ENCODE measurements around the gene ZNF609.

The ZNF609 gene

GRCh38 chr15:64568765-64569164 lies 108.4 kb downstream of the ZNF609 start:
- Histone ChIP-seq H3K9ac (ENCODE audit: low read length) (no peak overlapping the region), H3K27me3 (replicated peaks; ENCODE audit: control insufficient read depth, insufficient read depth, low read length) (no peaks in the 10 kb centered on the region), H3K4me3 (ENCODE audit: low read length) (no peak overlapping the region), H3K9me3 (ENCODE audit: control insufficient read depth, low read length) (no peaks in the 10 kb centered on the region), H3K4me1 (ENCODE audit: control insufficient read depth, insufficient read depth, low read length) (peaks cover 7% of the 10 kb centered on the region), H3K36me3 (ENCODE audit: control insufficient read depth, insufficient read depth, low read length, severe bottlenecking) (no peaks in the 10 kb centered on the region)
- DNase-seq (ENCODE audit: low read depth), result no peak

DNA sequence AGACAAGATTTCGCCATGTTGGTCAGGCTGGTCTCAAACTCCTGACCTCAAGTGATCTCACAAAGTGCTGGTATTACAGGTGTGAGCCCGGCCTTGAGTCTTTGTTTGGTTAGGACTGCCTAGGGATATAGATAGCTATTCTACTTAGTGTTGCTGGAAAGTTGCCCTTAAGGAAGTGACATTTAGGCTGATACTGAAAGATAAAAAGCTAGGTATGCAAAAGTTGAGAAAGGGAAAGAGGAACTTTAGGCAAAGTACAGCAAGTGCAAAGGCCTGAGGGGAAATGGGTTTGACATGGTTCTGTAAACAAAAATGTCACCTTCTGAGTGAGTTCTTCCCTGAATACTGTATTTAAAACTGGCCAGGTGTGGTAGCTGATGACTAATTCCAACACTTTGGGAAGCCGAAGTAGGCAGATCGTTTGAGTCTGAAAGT lies 111.5 kb downstream of the ZNF609 start:
- no peak for DNase-seq (ENCODE audit: low read depth)
- Histone ChIP-seq H3K4me3 (ENCODE audit: low read length) (no peak overlapping the region), H3K9me3 (ENCODE audit: control insufficient read depth, low read length) (no peaks in the 10 kb centered on the region), H3K9ac (ENCODE audit: low read length) (no peak overlapping the region), H3K36me3 (ENCODE audit: control insufficient read depth, insufficient read depth, low read length, severe bottlenecking) (no peaks in the 10 kb centered on the region), H3K27me3 (replicated peaks; ENCODE audit: control insufficient read depth, insufficient read depth, low read length) (no peaks in the 10 kb centered on the region), H3K4me1 (ENCODE audit: control insufficient read depth, insufficient read depth, low read length) (peaks cover 16% of the 10 kb centered on the region)

- Histone ChIP-seq H3K27me3 (replicated peaks; ENCODE audit: control insufficient read depth, insufficient read depth, low read length) (no peaks in the 10 kb centered on the region), H3K9me3 (ENCODE audit: control insufficient read depth, low read length) (no peaks in the 10 kb centered on the region), H3K9ac (ENCODE audit: low read length) (no peak overlapping the region), H3K4me1 (ENCODE audit: control insufficient read depth, insufficient read depth, low read length) (peaks cover 14% of the 10 kb centered on the region), H3K4me3 (ENCODE audit: low read length) (no peak overlapping the region), H3K36me3 (ENCODE audit: control insufficient read depth, insufficient read depth, low read length, severe bottlenecking) (no peaks in the 10 kb centered on the region)
- DNase-seq (ENCODE audit: low read depth), result no peak
Observed at GRCh38 chr15:64572856-64573255, 112.5 kb downstream of the ZNF609 start.

DNA sequence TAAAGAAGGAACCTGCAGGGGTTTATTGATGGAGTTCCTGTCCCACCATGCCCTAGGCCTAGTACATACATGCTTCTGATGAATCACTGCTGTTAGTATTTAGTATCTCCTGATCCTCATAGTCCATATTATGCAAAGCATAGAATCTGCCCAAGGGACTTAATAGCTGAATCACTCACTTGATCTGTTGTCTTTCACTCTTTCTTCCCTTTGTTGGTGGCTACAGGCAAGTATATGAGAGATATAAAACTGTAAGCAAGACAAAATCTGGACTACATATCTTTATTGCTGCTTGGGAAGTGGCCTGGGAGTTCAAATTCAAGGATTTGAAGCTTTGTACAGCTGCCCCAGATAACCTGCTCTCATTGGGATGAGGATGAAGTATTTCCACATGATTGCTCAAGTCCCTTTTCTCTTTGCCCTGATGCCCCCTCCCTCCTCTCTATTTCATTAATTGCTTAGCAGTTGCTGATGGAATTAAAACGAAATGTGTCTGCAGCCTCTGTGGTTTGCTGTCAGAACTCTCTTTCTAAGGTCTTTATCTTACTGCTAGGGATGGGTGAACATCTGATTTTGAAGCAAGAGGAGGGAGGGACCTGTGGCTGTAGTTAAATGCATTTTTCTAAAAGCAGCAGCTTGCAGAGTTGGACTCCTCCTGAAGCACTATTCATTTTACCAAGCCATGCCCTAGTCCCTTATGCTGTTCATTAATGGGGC lies 114.1 kb downstream of the ZNF609 start:
- Histone ChIP-seq H3K27me3 (replicated peaks; ENCODE audit: control insufficient read depth, insufficient read depth, low read length) (no peaks in the 10 kb centered on the region), H3K9me3 (ENCODE audit: control insufficient read depth, low read length) (no peaks in the 10 kb centered on the region), H3K36me3 (ENCODE audit: control insufficient read depth, insufficient read depth, low read length, severe bottlenecking) (no peaks in the 10 kb centered on the region), H3K9ac (ENCODE audit: low read length) (peak overlapping the region; percentile 10), H3K4me3 (ENCODE audit: low read length) (no peak overlapping the region), H3K4me1 (ENCODE audit: control insufficient read depth, insufficient read depth, low read length) (peaks cover 16% of the 10 kb centered on the region)
- peak; percentile 36 for DNase-seq (ENCODE audit: low read depth)

GRCh38 chr15:64580696-64581407 lies 120.5 kb downstream of the ZNF609 start:
- Histone ChIP-seq H3K4me3 (ENCODE audit: low read length) (no peak overlapping the region), H3K9ac (ENCODE audit: low read length) (no peak overlapping the region), H3K4me1 (ENCODE audit: control insufficient read depth, insufficient read depth, low read length) (peaks cover 20% of the 10 kb centered on the region), H3K36me3 (ENCODE audit: control insufficient read depth, insufficient read depth, low read length, severe bottlenecking) (no peaks in the 10 kb centered on the region), H3K27me3 (replicated peaks; ENCODE audit: control insufficient read depth, insufficient read depth, low read length) (no peaks in the 10 kb centered on the region), H3K9me3 (ENCODE audit: control insufficient read depth, low read length) (peaks cover 12% of the 10 kb centered on the region)
- DNase-seq (ENCODE audit: low read depth), result no peak

DNA sequence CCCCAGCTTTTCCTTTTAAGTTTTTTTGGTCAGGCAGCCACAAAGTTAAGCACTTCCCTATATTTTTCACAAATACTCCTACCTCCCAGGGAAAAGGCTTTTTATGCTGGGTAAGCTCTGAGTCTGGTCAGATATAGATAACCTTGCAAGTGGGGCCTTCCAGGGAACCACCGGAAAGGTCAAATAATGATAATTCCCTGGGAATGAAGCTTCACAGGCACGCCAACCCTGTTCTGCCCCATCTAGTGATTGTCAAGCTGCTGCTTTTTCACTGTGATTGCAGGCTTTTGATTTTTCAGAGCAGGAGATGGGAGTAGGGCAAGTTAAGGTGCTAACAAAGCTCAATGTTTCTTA lies 121.0 kb downstream of the ZNF609 start:
- Histone ChIP-seq H3K9ac (ENCODE audit: low read length) (no peak overlapping the region), H3K4me3 (ENCODE audit: low read length) (no peak overlapping the region), H3K36me3 (ENCODE audit: control insufficient read depth, insufficient read depth, low read length, severe bottlenecking) (no peaks in the 10 kb centered on the region), H3K9me3 (ENCODE audit: control insufficient read depth, low read length) (peaks cover 12% of the 10 kb centered on the region), H3K27me3 (replicated peaks; ENCODE audit: control insufficient read depth, insufficient read depth, low read length) (no peaks in the 10 kb centered on the region), H3K4me1 (ENCODE audit: control insufficient read depth, insufficient read depth, low read length) (peaks cover 22% of the 10 kb centered on the region)
- DNase-seq (ENCODE audit: low read depth), result no peak

- peaks cover 12% of the 10 kb centered on the region for H3K9me3 ChIP-seq (ENCODE audit: control insufficient read depth, low read length)
- H3K36me3 ChIP-seq (ENCODE audit: control insufficient read depth, insufficient read depth, low read length, severe bottlenecking), result no peaks in the 10 kb centered on the region
- no peak overlapping the region for H3K9ac ChIP-seq (ENCODE audit: low read length)
- H3K4me1 ChIP-seq (ENCODE audit: control insufficient read depth, insufficient read depth, low read length), result peaks cover 30% of the 10 kb centered on the region
- no peak overlapping the region for H3K4me3 ChIP-seq (ENCODE audit: low read length)
- H3K27me3 ChIP-seq (replicated peaks; ENCODE audit: control insufficient read depth, insufficient read depth, low read length), result no peaks in the 10 kb centered on the region
- no peak for DNase-seq (ENCODE audit: low read depth)
Observed at GRCh38 chr15:64582202-64582601, 121.8 kb downstream of the ZNF609 start.

- peaks cover 33% of the 10 kb centered on the region for H3K4me1 ChIP-seq (ENCODE audit: control insufficient read depth, insufficient read depth, low read length)
- DNase-seq (ENCODE audit: low read depth), result no peak
Observed at GRCh38 chr15:64583519-64583918, 123.1 kb downstream of the ZNF609 start.

GRCh38 chr15:64583983-64584382 lies 123.6 kb downstream of the ZNF609 start:
- H3K9me3 ChIP-seq (ENCODE audit: control insufficient read depth, low read length), result peaks cover 12% of the 10 kb centered on the region
- DNase-seq (ENCODE audit: low read depth), result no peak
- no peak overlapping the region for H3K9ac ChIP-seq (ENCODE audit: low read length)
- H3K4me1 ChIP-seq (ENCODE audit: control insufficient read depth, insufficient read depth, low read length), result peaks cover 33% of the 10 kb centered on the region
- H3K36me3 ChIP-seq (ENCODE audit: control insufficient read depth, insufficient read depth, low read length, severe bottlenecking), result no peaks in the 10 kb centered on the region
- no peak overlapping the region for H3K4me3 ChIP-seq (ENCODE audit: low read length)
- H3K27me3 ChIP-seq (replicated peaks; ENCODE audit: control insufficient read depth, insufficient read depth, low read length), result no peaks in the 10 kb centered on the region

More at GRCh38 chr15:64583519-64583918, 123.1 kb downstream of the ZNF609 start:
- Histone ChIP-seq H3K4me3 (ENCODE audit: low read length) (no peak overlapping the region), H3K36me3 (ENCODE audit: control insufficient read depth, insufficient read depth, low read length, severe bottlenecking) (no peaks in the 10 kb centered on the region), H3K27me3 (replicated peaks; ENCODE audit: control insufficient read depth, insufficient read depth, low read length) (no peaks in the 10 kb centered on the region), H3K9ac (ENCODE audit: low read length) (no peak overlapping the region), H3K9me3 (ENCODE audit: control insufficient read depth, low read length) (peaks cover 12% of the 10 kb centered on the region)

- no peak overlapping the region for H3K4me3 ChIP-seq (ENCODE audit: low read length)
- H3K4me1 ChIP-seq (ENCODE audit: control insufficient read depth, insufficient read depth, low read length), result peaks cover 33% of the 10 kb centered on the region
- no peaks in the 10 kb centered on the region for H3K36me3 ChIP-seq (ENCODE audit: control insufficient read depth, insufficient read depth, low read length, severe bottlenecking)
- H3K27me3 ChIP-seq (replicated peaks; ENCODE audit: control insufficient read depth, insufficient read depth, low read length), result no peaks in the 10 kb centered on the region
- no peak overlapping the region for H3K9ac ChIP-seq (ENCODE audit: low read length)
- peaks cover 1% of the 10 kb centered on the region for H3K9me3 ChIP-seq (ENCODE audit: control insufficient read depth, low read length)
- no peak for DNase-seq (ENCODE audit: low read depth)
Observed at GRCh38 chr15:64586259-64586870, 126.0 kb downstream of the ZNF609 start.

- H3K27me3 ChIP-seq (replicated peaks; ENCODE audit: control insufficient read depth, insufficient read depth, low read length), result no peaks in the 10 kb centered on the region
- H3K4me1 ChIP-seq (ENCODE audit: control insufficient read depth, insufficient read depth, low read length), result peaks cover 27% of the 10 kb centered on the region
- H3K4me3 ChIP-seq (ENCODE audit: low read length), result no peak overlapping the region
- no peak overlapping the region for H3K9ac ChIP-seq (ENCODE audit: low read length)
- DNase-seq (ENCODE audit: low read depth), result no peak
- no peaks in the 10 kb centered on the region for H3K36me3 ChIP-seq (ENCODE audit: control insufficient read depth, insufficient read depth, low read length, severe bottlenecking)
- no peaks in the 10 kb centered on the region for H3K9me3 ChIP-seq (ENCODE audit: control insufficient read depth, low read length)
Observed at GRCh38 chr15:64586984-64587383, 126.6 kb downstream of the ZNF609 start.
